ENCODE measurements around the gene NTM. TPM values are rescaled to one million over a fixed set of nuclear protein-coding genes. Genes with fewer than 3 reads are reported as not detected.

NTM gene
- total RNA-seq, 1 experiment from 2014 or later = not detected

DNA sequence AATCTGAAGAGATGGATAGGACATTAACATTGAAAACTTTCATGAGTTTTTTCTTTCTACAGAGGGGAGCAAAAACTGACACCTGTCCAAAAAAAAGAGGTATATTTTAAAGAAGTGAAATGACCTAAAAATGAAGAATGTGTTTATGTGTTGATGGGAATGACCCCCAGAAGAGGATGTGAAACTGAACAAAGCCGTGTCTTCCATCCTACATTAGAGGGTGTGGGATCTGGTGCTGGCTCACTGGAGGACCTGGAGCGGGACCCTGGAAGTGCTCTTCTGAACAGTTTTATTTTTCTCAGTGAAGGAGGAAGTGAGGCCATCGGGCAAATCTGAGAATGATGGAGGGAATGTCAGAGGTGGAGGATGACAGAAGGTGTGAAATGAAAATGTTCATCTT is 470.1 kb downstream of the NTM start:
- H3K4me3 ChIP-seq (replicated peaks in 1 of 2; ENCODE audit: low read depth in 1 of 2, low read length in 2 of 2) = no peak overlapping the region
- no peak overlapping the region for H3K9ac ChIP-seq (ENCODE audit: low read length)
- ATAC-seq (no peak), DNase-seq (ENCODE audit: low read depth, low spot score) (no peak)
- ChIA-PET CTCF (no interaction called here), RAD21 (ENCODE audit: low non-redundant PET in 1 of 2, low total read pairs in 2 of 2, uncharacterized antibody in 2 of 2, unreplicated experiment in 2 of 2) (no interaction called here), POLR2A (no interaction called here)
- H3K27me3 ChIP-seq (ENCODE audit: insufficient read depth, low read length) = no peaks in the 10 kb centered on the region
- no peaks in the 10 kb centered on the region for H3K4me1 ChIP-seq (ENCODE audit: control insufficient read depth in 1 of 2, insufficient read depth in 2 of 2, low read length in 2 of 2)
- no peaks in the 10 kb centered on the region for H3K79me2 ChIP-seq (ENCODE audit: insufficient read depth, low read length)
- H2AFZ ChIP-seq (ENCODE audit: low read depth, low read length, poor library complexity, severe bottlenecking) = no peak overlapping the region
- no peaks in the 10 kb centered on the region for H3K36me3 ChIP-seq (ENCODE audit: control insufficient read depth in 1 of 2, insufficient read depth in 2 of 2, low read length in 2 of 2)
- no peak for TF ChIP-seq CBX3 (IDR thresholded peaks at IDR 0.05; ENCODE audit: low read depth)
- no peak for TF ChIP-seq TCF7L2 (IDR thresholded peaks at IDR 0.05; ENCODE audit: borderline replicate concordance, extremely low read depth, insufficient read depth, insufficient read length)
- TF ChIP-seq POLR2A (IDR thresholded peaks at IDR 0.05; ENCODE audit: borderline replicate concordance, extremely low read depth, insufficient read depth, insufficient read length) = no peak
- TF ChIP-seq JUND (IDR thresholded peaks at IDR 0.05) = no peak
- TF ChIP-seq SP1 (IDR thresholded peaks at IDR 0.05; ENCODE audit: low read depth) = no peak
- TF ChIP-seq EGR1 (IDR thresholded peaks at IDR 0.05; ENCODE audit: low read depth) = no peak
- TF ChIP-seq, protein P1, sequence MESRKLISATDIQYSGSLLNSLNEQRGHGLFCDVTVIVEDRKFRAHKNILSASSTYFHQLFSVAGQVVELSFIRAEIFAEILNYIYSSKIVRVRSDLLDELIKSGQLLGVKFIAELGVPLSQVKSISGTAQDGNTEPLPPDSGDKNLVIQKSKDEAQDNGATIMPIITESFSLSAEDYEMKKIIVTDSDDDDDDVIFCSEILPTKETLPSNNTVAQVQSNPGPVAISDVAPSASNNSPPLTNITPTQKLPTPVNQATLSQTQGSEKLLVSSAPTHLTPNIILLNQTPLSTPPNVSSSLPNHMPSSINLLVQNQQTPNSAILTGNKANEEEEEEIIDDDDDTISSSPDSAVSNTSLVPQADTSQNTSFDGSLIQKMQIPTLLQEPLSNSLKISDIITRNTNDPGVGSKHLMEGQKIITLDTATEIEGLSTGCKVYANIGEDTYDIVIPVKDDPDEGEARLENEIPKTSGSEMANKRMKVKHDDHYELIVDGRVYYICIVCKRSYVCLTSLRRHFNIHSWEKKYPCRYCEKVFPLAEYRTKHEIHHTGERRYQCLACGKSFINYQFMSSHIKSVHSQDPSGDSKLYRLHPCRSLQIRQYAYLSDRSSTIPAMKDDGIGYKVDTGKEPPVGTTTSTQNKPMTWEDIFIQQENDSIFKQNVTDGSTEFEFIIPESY (IDR thresholded peaks at IDR 0.05; ENCODE audit: extremely low read depth, insufficient replicate concordance, low read length) = no peak
- TF ChIP-seq SRF (IDR thresholded peaks at IDR 0.05; ENCODE audit: low read depth) = no peak
- TF ChIP-seq, protein P2, sequence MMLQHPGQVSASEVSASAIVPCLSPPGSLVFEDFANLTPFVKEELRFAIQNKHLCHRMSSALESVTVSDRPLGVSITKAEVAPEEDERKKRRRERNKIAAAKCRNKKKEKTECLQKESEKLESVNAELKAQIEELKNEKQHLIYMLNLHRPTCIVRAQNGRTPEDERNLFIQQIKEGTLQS (IDR thresholded peaks at IDR 0.05) = no peak
- TF ChIP-seq ELF1 (IDR thresholded peaks at IDR 0.05; ENCODE audit: borderline replicate concordance, low read depth) = no peak
- peaks cover 3 to 21% of the 10 kb centered on the region in 2 experiments; a peak in 2 of 4 replicates for H3K9me3 ChIP-seq (ENCODE audit: control insufficient read depth in 1 of 2, insufficient read depth in 1 of 2, low read depth in 1 of 2, low read length in 2 of 2)
- H4K20me1 ChIP-seq (ENCODE audit: insufficient read depth) = no peaks in the 10 kb centered on the region
- BruUV-seq (replicated peaks) = no TSS peak
- intact Hi-C loops (cut with micrococcal nuclease) = no loop called here
- H3K27ac ChIP-seq (ENCODE audit: low read depth, low read length) = no peak overlapping the region
- H3K4me2 ChIP-seq (ENCODE audit: low read length) = no peak overlapping the region
- no peaks in the 10 kb centered on the region for H3K9me2 ChIP-seq (ENCODE audit: insufficient read depth)

All from HCT116 (cell line).